Stimulated activated CD4-positive, alpha-beta T cell treated with anti-CD3 and anti-CD28 coated beads, Interleukin-12 subunit alpha, Interleukin-12 subunit beta, amount 100 ng/mL, for 48 hours (primary cell): ENCODE data around the gene CMTM8.
"Not testable (repeated sequence)": the region's sequence is repeated elsewhere in the genome, so short reads cannot be mapped to it uniquely, and the experiment has no call there.

Source experiments
- DNase-seq, 3 donors: peaks; one replicate each; pipeline ENCODE4 v3.0.0-alpha.2; 2020; ENCODE audit warnings: low read depth in 2 of 3, low spot score in 1 of 3

CMTM8 gene

GRCh38 chr3:32374788-32375595, 136.5 kb downstream of the CMTM8 start:
- DNase-seq: peak; percentile 24 to 91 (median 38)

- DNase-seq: no peak
Measured at GRCh38 chr3:32375596-32375930, 137.1 kb downstream of the CMTM8 start.

GRCh38 chr3:32376115-32376514, 137.6 kb downstream of the CMTM8 start:
- DNase-seq: no peak

GRCh38 chr3:32379831-32380500, 141.5 kb downstream of the CMTM8 start:
- DNase-seq: no peak

GRCh38 chr3:32381922-32382321, 143.4 kb downstream of the CMTM8 start:
- no peak for DNase-seq

GRCh38 chr3:32383136-32383711, 144.7 kb downstream of the CMTM8 start:
- no peak for DNase-seq

- no peak for DNase-seq
Measured at GRCh38 chr3:32384938-32385337, 146.5 kb downstream of the CMTM8 start.

- no peak for DNase-seq
Measured at GRCh38 chr3:32387512-32387911, 149.0 kb downstream of the CMTM8 start.

- not testable (repeated sequence) for DNase-seq
Measured at GRCh38 chr3:32389577-32389976, 151.1 kb downstream of the CMTM8 start.

- DNase-seq: peak in 2 of 3 donors; percentile 37 to 57
Measured at GRCh38 chr3:32391643-32392535, 153.4 kb downstream of the CMTM8 start, which contains the start of gene CMTM7. CMTM7 (plus strand) TSS chr3:32391853; CDS start chr3:32391907, 54 bp downstream.

- peak in 1 of 3 donors; percentile 26 for DNase-seq
Measured at GRCh38 chr3:32392536-32393302, 154.2 kb downstream of the CMTM8 start.

GRCh38 chr3:32395496-32395895, 157.0 kb downstream of the CMTM8 start:
- no peak for DNase-seq

- no peak for DNase-seq
Measured at GRCh38 chr3:32397941-32398340, 159.5 kb downstream of the CMTM8 start.

- DNase-seq: no peak
Measured at GRCh38 chr3:32398531-32398930, 160.1 kb downstream of the CMTM8 start.

- DNase-seq: peak in 1 of 3 donors; percentile 68
Measured at GRCh38 chr3:32399030-32399620, 160.6 kb downstream of the CMTM8 start.

GRCh38 chr3:32401126-32401525, 162.6 kb downstream of the CMTM8 start:
- DNase-seq: no peak

GRCh38 chr3:32401556-32402081, 163.1 kb downstream of the CMTM8 start:
- peak in 1 of 3 donors; percentile 39 for DNase-seq

- DNase-seq: no peak
Measured at GRCh38 chr3:32403663-32404062, 165.2 kb downstream of the CMTM8 start.

GRCh38 chr3:32404714-32405113, 166.2 kb downstream of the CMTM8 start:
- no peak for DNase-seq

GRCh38 chr3:32405155-32405554, 166.7 kb downstream of the CMTM8 start:
- no peak for DNase-seq
